GM18907 (cell line): ENCODE data around the gene MLYCD.

Experiments
- ATAC-seq: cut with Tn5 transposase; IDR thresholded peaks from one replicate; pipeline ENCODE4 v1.9.1; 2021; ENCODE audit warnings: mild to moderate bottlenecking, moderate library complexity; ENCODE audit not compliant: unreplicated experiment

Gene MLYCD

DNA sequence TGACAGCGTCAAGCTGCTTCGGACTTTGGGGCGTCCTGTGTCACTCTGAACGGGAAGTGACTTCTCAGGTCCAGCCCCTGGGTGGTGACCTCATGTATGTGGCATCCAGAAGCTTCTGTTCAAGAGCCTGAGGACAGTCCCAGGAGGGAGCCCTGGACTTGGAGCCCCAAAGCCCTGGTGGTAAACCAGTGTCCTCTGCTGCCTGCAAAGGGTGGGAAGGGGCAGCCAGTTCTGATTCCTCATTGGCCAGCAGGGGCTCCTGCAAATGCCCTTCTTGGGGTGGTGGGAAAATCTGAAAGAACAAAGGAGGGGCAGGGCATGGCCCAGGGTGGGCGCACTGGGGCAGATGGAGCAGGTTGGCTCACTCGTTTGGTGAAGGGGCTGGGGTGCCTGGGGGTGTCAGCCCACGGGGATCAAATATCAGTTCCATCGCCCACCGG, 55.7 kb downstream of the MLYCD start:
- ATAC-seq: no peak

DNA sequence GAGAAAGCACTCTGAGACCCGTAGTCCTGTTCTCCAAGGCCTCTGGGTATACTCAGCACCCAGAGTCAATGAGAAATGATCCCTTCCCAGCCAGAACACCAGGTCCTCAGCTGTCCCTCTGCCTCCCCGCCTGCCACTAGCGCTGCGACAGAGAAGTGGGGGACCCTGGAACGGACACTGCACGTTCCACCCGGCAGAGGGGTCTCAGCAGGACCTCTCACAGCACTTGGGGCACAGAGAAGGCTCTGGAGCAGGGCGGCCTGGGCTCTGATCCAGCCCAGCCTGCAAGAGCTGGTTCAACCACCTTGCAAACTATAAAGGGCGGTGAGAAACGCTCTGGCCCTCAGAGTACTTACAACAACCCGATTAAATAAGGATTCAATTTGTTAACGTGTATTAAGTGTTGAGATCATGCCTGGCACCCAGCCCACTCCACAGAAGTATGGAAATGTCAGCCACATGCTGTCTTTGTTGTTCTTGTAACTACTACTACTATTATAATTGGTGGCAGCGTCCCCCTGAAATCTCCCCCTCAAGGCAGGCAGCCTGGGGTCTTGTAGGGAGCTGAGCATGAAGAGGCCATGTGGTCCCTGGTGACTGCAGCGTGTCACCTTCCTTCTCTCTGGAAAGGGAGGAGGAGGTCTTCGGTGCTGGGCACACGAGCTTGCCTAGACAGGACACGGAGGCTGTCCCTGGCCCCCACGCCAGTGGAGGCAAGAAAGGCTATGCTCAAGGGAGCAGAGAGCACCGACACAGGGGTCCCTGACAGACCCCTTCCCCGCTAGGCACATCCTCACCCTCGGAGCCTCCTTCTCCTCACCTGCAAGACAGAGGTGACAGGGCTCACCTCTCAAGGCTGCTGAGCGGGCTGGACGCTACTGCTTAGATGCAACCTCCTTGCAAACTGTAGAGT, 56.6 kb downstream of the MLYCD start:
- ATAC-seq: no peak

DNA sequence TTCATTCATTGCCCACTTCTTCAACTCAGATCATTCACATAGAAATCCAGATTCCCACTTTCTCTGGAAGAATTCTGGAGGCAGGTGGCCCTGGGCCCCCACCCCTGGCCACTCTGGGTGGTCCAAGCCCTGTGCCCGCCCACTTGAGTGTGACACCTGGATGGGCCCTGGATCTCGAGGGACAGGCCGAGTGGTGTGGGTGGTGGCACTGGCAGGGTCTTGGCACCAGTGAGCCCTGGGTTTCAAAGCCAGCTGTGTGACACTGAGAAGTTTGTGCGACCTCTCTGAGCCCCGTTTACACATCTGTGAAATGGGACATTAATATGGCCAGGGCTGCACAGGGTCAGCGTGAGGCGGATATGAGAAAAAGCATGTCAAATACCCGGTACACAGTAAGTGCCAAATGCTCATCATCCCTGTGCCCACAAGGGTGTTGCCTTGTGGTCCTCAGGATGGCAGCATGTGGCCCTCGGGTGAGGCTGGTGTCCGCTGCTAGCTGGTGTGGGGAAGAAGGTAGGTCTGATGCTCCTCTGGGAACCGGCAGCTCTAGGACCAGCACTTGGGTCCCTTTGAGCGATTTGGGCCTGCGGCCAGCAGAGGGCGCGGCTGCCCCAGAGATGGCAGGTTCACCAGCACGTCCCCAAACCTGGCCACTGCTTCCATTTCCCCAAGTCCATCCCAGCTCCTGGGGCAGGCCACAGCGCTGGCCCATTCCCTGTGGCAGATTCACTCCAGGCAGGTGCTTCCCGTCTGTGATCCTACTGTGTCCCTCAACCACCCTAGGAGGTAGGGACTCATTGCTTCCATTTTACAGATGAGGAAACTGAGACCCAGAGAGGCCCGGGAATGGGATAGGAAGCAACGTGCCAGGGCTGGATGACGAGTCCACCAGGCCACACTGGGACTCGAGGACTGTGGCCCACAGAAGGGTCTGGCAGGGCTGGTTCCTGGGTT, 57.7 kb downstream of the MLYCD start:
- ATAC-seq: no peak

DNA sequence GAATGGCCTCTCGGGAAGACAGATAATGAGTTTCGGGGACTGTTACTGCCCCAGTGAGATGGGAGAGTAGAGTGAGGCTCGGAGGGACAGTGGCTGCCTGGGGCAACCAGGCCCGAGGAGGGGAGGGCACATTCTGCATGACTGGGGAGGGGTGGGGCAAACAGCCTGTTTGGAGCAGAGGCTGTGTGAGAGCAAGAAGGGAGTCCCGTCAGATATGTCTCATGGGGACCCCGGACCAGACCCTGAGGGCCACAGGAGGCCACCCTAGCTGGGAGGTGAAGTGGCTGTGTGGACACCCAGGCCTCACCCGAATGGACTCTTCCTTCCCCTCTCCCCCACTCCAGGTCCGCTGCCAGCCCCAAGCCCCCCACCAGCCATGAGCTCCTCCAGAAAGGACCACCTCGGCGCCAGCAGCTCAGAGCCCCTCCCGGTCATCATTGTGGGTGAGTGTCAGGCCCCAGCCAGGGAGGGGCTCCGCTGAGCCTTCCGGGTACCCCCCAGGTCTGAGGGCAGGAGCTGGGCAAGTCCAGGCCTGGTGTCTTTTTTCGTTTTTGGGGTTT, 58.5 kb downstream of the MLYCD start:
- ATAC-seq: no peak

DNA sequence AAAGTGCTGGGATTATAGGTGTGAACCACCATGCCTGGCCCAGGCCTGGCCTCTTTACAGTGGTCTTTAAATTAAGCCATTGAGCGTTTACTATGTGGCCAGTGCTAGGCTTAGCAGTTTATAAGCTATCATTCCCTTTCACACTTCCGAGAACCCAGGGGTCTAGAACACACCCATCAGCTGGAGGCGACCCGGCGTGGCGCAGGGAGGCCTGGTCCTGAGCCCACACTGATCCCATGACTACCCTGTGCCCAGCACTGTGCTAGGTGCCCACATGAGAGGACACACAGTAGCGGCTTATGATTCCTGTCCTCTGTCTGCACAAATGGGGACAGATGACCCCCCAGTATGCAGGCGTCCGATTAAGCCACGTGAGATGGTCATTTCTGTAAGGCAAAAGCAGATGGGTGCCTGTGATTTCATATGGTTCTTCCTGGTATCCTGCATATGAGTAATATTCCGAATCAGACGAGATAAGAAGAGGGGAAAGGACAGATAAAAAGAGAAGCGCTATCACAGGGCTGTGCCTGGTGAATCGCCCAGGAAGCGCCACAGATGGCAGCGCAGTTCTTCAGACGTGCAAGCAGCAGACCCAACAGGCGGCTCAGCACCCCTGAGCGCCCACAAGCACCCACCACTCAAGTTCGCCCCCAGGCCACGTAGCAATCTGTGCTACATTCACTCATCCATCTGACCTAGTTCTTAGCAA, 59.4 kb downstream of the MLYCD start:
- no peak for ATAC-seq

DNA sequence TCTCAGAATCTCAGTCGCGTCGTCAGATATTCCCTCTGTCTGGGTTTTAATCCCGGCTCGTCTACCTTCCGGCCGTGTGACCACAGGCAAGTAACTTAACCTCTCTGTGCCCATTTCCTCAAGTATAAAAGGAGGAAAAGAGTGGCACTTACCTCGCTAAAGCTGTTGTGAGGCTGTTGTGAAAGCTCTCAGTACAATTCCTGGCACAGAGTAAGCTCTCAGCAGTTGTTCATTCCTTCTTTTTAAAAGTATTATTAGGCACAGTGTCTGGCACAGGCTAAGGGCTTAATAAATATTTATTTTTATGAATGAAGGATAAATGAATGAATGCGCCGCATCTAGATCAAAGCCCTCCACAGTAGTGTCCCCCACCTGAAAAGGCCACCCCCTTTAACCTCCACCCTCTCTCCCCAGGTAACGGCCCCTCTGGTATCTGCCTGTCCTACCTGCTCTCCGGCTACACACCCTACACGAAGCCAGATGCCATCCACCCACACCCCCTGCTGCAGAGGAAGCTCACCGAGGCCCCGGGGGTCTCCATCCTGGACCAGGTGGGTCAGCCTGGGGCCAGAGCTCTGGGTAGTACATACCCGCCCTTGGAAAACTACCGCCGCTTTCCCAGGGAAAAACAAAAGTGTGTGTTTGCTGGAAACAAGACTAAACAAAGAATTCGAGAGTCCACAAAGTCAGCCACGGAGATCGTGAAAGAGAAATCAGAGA, 60.1 kb downstream of the MLYCD start:
- ATAC-seq: no peak

DNA sequence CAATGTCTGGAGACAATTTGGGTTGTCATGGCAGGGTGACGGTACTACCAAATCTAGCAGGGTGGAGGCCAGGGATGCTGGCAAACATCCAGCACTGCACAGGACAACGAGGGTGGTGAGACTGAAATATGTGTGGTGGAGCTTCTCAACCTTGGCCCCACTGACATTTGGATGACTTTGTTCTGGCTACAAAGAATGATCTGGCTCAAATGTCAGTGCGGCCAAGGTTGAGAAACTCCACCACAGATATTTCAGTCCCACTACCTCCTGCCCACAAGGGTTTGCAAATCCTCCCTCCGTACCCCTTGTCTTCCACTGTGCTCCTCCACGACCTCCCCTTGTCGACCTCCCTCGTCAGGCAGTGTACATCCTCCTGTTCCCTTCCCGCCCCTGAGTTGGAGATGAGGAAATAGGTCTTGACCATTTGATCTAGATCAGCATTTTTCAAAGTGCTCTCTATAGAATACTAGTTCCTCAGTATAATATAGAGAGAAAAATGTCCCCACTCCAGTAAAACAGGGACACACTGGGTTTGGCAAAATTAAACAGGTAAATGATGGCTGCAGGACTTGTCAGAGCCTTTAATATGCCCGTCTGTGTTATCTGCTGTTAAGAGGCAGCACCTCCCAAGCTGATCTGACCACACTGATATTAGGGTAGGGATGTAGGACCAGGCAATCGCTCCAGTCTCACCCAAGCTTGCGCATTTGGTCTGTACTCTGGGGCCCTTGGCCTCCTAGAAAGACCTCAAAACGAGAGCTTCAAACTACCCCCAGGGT, 60.9 kb downstream of the MLYCD start:
- no peak for ATAC-seq

DNA sequence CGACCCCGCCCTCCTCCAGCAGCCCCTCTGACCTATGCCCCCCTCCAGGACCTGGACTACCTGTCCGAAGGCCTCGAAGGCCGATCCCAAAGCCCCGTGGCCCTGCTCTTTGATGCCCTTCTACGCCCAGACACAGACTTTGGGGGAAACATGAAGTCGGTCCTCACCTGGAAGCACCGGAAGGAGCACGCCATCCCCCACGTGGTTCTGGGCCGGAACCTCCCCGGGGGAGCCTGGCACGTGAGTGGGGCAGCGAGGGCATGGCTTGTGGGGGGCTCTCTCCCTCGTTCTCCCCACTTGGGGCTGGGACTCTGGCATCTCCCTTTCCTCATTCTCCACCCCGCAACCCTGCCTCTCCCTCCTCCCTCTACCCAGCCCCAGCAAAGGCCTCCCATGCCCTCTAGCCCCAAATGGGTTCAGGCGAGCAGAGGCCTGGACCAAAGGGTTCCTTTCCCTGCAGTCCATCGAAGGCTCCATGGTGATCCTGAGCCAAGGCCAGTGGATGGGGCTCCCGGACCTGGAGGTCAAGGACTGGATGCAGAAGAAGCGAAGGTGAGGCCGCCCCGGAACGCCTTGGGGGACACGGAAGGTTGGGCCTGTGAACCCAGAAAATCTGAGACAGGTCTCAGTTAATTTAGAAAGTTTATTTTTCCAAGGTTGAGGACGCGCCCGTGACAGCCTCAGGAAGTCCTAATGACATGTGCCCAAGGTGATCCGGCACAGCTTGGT, 61.8 kb downstream of the MLYCD start:
- ATAC-seq: no peak

DNA sequence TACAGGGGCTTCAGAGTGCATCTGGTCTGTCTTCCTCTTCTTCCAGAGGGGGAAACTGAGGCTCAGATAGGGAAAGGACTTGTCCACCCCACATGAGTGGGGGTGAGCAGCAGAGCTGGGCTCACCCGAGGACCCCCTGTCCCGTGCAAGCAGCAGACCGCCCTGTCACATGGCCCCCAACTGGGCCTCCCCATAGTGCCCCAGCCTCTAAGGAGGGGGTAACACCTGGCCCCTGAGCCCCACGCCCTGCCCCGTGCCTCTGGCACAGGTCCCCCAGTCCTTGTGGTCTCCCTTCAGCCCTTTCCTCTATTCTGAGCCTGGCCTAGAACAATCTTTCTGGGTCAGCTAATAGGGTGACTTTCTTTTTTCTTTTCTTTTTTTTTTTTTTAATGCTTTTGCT, 62.7 kb downstream of the MLYCD start:
- no peak for ATAC-seq

DNA sequence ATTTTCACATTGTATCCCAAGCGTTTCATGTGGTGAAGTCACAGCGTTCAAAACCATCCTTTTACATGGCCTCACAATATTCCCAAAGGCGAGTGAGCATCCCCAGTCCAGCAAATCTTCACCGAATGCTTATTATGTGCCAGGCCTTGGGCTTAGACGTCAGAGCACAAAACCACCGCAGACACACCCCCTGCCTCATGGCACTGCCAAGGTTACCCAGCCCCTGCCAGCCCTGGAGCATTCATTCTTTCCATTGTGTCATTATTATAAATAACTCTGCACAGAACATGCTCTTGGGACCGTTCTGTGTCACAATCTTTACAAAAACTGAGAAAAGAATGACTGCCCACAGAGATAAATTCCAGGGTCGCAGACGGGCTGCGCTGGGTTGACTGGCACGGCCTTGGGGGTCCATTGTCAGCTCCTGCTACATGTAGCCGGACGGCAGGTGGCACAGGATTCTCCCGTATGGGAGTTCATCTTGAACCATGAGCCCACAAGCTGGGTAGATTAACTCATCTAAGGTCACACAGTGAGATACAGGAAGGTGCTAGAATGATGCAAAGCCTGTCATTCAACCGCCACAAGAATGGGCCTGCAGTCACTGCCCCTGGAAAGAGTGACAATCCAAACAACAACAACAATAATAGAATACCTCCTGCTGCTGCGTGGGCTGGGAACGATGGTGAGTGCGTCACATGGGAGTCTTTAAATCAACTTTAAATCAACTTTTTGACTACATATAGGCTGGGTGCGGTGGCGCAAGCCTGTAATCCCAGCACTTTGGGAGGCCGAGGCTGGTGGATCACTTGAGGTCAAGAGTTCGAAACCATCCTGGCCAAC, 64.6 kb downstream of the MLYCD start:
- ATAC-seq: no peak

DNA sequence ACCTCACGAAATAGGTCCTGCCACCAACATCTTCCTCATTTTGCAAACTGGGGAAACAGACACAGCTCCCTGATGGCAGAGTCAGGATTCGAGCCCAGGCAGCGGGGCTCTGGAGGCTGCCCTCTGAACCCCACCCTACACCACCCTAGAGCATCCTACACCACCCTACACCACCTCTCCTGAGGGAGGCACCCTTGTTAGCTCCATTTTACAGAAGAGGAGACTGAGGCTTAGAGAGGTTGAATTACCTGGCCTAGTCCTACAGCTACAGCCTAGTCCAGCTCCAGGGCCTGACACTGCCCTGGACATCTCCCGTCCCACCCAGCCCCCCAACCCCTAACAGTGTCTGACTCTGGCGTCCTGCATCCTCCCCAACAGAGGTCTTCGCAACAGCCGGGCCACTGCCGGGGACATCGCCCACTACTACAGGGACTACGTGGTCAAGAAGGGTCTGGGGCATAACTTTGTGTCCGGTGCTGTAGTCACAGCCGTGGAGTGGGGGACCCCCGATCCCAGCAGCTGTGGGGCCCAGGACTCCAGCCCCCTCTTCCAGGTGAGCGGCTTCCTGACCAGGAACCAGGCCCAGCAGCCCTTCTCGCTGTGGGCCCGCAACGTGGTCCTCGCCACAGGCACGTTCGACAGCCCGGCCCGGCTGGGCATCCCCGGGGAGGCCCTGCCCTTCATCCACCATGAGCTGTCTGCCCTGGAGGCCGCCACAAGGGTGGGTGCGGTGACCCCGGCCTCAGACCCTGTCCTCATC, 65.9 kb downstream of the MLYCD start:
- no peak for ATAC-seq

DNA sequence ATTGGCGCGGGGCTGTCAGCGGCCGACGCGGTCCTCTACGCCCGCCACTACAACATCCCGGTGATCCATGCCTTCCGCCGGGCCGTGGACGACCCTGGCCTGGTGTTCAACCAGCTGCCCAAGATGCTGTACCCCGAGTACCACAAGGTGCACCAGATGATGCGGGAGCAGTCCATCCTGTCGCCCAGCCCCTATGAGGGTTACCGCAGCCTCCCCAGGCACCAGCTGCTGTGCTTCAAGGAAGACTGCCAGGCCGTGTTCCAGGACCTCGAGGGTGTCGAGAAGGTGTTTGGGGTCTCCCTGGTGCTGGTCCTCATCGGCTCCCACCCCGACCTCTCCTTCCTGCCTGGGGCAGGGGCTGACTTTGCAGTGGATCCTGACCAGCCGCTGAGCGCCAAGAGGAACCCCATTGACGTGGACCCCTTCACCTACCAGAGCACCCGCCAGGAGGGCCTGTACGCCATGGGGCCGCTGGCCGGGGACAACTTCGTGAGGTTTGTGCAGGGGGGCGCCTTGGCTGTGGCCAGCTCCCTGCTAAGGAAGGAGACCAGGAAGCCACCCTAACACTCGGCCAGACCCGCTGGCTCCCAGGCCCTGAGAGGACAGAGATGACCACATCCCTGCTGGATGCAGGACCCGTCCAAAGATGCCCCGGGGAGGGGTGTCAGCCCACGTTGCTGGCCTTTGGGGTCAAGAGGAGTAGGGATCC, 66.7 kb downstream of the MLYCD start:
- no peak for ATAC-seq

DNA sequence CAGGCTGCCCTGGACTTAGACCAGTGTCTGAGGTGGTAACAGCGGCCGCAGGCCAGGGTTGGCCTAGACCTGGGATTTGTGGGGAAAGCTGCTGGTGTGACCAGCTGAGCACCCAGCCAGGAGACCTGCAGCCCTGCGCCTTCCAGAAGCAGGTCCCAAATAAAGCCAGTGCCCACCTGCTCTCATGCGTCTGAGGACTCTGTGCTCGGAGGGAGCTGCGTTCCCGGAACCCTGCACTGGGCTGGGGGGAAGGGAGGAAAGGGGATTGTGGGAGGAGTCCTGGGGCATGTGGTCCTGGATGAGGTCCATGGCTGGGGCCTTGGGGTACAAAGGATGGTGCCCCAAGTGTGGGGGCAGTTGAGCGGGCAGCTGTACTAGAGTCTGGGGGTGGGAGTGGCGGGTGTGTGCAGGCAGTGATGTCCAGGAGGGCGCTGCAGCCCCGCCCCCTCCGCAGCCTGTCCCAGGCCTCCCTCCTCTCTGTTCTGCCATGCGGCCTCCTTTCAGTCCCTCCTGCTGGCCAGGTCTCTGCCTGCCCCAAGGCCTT, 67.3 kb downstream of the MLYCD start:
- ATAC-seq: no peak

DNA sequence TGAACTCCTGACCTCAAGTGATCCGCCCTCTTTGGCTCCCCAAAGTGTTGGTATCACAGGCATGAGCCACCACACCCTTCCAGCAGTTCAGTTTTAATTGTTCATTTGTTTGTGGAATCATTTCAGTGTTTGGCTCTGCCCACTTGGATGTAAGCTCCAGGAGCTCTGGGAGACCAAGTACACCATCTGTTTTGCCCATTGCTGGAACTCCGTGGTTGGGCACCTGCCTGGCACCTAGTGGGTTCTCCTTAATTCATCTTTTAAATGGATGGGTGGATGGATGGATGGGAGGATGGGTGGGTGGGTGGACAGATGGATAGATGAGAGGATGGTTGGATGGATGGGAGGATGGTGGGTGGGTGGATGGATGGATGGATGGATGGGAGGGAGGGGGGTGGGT, 68.2 kb downstream of the MLYCD start:
- ATAC-seq: no peak

DNA sequence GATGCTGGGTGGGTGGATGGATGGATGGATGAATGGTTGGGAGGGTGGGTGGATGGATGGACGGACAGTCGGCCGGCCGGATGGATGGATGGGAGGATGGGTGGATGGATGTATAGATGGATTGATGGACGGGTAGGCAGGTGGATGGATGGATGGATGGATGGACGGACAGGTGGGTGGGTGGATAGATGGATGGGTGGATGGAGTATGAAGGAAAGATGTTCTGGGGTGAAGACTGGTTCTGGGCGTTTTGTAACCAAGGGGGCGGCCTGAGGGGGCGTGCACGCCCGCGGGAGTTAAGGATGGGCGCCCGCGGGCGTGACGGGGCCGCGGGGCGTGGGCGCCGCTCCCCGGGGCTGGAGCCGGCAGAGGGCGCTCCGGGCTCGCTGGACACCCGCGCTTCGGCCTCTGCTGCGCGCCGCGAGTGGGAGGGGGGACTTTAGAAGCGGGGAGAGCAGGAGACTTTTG, 69.0 kb downstream of the MLYCD start, which contains the start of gene NECAB2:
NECAB2 (plus strand) TSS at position 407 of the 468 bp plus-strand sequence. CDS start 405 bp downstream, outside the sequence.
- no peak for ATAC-seq

DNA sequence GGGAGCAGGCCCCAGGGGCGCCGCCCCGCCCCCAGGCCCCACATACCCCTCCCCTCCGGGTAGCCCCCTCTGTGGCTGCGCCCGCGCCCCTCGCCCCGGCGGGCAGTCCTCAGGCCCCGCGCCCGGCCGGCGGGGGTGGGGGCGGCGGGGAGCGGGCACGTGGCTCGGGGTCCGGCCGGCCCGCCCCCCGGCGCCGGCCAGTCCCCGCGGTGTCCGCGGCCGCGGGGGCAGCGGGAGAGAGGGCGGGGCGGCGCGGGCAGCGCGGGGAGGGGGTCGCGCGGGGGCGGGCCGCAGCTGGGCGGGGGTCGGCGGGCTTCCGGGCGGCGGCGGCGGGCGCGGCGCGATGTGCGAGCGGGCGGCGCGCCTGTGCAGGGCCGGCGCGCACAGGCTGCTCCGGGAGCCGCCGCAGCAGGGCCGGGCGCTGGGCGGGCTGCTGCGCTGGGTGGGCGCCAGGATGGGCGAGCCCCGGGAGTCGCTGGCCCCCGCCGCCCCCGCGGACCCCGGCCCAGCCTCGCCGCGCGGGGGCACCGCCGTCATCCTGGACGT, 69.5 kb downstream of the MLYCD start:
- ATAC-seq: no peak
